Measurements from ENCODE around the gene RNF152. TPM values are rescaled to one million over a fixed set of nuclear protein-coding genes. Genes with fewer than 3 reads are reported as not detected.

RNF152 gene
- total and polyA plus RNA-seq, 12 donors: 1.5 to 31.1 (median 11.2) TPM

DNA sequence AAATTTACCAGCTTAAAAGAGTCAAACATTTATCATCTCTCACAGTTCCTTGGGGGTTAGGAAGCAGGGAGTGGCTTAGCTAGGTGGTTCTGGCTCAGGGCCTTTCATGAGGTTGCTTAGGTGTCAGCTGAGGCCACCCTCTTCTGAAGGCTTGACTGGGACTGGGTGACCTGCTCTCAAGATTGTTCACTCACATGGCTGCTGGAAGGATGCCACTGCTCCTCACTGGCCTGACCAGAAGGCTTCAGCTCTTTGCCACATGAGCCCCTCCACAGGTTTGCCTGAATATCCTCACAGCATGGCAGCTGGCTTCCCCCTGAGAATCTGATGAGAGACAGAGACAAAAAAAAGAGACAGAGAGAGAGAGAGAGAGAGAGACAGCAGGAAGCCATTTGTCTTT lies 17.3 kb upstream of the RNF152 start:
- H3K4me3 ChIP-seq: no peak overlapping the region
- DNase-seq: no peak
- no peaks in the 10 kb centered on the region for H3K27me3 ChIP-seq
- intact Hi-C loops (cut with DNase I): no loop called here
- TF ChIP-seq POLR2A (IDR thresholded peaks at IDR 0.05): no peak
- TF ChIP-seq, protein P1, sequence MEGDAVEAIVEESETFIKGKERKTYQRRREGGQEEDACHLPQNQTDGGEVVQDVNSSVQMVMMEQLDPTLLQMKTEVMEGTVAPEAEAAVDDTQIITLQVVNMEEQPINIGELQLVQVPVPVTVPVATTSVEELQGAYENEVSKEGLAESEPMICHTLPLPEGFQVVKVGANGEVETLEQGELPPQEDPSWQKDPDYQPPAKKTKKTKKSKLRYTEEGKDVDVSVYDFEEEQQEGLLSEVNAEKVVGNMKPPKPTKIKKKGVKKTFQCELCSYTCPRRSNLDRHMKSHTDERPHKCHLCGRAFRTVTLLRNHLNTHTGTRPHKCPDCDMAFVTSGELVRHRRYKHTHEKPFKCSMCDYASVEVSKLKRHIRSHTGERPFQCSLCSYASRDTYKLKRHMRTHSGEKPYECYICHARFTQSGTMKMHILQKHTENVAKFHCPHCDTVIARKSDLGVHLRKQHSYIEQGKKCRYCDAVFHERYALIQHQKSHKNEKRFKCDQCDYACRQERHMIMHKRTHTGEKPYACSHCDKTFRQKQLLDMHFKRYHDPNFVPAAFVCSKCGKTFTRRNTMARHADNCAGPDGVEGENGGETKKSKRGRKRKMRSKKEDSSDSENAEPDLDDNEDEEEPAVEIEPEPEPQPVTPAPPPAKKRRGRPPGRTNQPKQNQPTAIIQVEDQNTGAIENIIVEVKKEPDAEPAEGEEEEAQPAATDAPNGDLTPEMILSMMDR (IDR thresholded peaks at IDR 0.05): no peak
- H3K4me1 ChIP-seq (replicated peaks in 1 of 2): no peaks in the 10 kb centered on the region
- no peak overlapping the region for H3K27ac ChIP-seq
- no peaks in the 10 kb centered on the region for H3K36me3 ChIP-seq (replicated peaks in 1 of 2)
- no peaks in the 10 kb centered on the region for H3K9me3 ChIP-seq (replicated peaks in 1 of 3)

DNA sequence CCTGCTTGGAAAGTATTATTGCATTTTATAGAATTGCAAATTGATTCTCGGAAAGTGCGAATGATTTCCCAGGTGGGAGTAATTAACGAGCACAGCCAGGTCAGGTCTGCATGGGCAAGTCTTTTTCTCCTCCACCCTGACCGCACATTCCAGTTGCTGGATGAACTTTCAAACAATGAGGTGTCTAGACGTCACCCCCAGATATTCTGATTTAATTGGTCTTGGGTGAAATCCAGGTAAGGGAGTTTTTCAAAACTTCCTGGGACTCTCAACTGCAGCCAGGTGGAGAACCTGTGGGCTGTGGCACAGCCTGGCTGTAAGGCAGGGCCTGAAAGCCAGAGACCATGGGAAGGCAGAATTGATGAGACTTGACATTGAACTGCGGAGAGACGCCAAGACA lies 15.9 kb upstream of the RNF152 start:
- no peaks in the 10 kb centered on the region for H3K4me1 ChIP-seq (replicated peaks in 1 of 2)
- H3K4me3 ChIP-seq: no peak overlapping the region
- TF ChIP-seq, protein P1 (IDR thresholded peaks at IDR 0.05): no peak
- TF ChIP-seq POLR2A (IDR thresholded peaks at IDR 0.05): no peak
- H3K27me3 ChIP-seq: no peaks in the 10 kb centered on the region
- DNase-seq: no peak
- intact Hi-C loops (cut with DNase I): loop anchor here (10.0 kb wide), 3 partner anchors 216 to 354 kb away; no protein-coding TSS in a partner anchor
- 67 to 90% (median 85%) methylated on average over 7 of the region's 7 CpGs for WGBS, 4 donors
- H3K9me3 ChIP-seq (replicated peaks in 1 of 3): no peaks in the 10 kb centered on the region
- H3K36me3 ChIP-seq (replicated peaks in 1 of 2): no peaks in the 10 kb centered on the region
- H3K27ac ChIP-seq: no peak overlapping the region

DNA sequence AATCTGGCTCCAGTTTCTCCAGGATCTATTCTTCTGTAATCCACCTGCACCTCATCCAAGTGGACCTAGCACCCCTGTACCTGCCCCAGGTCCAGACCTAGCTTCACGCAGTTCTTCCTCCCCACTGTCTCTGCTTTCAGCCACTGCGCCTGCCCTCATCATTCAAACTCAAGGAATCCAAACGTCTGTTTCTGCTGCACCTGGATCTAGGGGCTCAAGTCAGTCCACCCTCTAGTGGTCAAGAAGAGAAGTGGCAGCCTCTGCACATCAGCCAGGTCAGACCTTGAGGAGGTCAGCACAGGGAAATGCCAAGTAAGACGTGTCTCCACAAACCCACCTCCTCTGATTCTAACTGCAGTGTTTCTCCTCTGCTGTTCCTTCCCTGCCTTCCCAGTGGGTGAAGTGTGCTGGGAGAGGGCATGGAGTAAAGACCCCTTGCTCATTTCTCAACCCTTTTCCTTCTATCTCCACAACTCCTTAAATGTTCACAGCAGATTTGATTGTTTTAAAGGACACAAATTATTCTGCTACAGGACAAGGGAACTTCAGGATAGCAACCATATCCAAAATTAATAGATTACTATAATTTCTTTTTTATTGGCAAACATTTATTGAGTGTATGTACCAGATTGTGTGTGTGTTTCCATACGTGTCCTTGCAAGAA lies 8.6 kb upstream of the RNF152 start:
- Histone ChIP-seq H3K4me3 (no peak overlapping the region), H3K9me3 (replicated peaks in 1 of 3) (no peaks in the 10 kb centered on the region), H3K27me3 (no peaks in the 10 kb centered on the region), H3K36me3 (replicated peaks in 1 of 2) (no peaks in the 10 kb centered on the region), H3K27ac (no peak overlapping the region), H3K4me1 (replicated peaks in 1 of 2) (no peaks in the 10 kb centered on the region)
- peak; percentile 35 to 74 (median 55) for DNase-seq
- intact Hi-C loops (cut with DNase I): loop anchor here (2.0 to 10.0 kb wide), 4 partner anchors 223 to 347 kb away; no protein-coding TSS in a partner anchor
- WGBS, 4 donors: 20 to 32% (median 28%) methylated on average over 5 of the region's 5 CpGs
- no peak for TF ChIP-seq POLR2A (IDR thresholded peaks at IDR 0.05)
- TF ChIP-seq, protein P1 (IDR thresholded peaks at IDR 0.05): peak; percentile 84 to 93 (median 87)

DNA sequence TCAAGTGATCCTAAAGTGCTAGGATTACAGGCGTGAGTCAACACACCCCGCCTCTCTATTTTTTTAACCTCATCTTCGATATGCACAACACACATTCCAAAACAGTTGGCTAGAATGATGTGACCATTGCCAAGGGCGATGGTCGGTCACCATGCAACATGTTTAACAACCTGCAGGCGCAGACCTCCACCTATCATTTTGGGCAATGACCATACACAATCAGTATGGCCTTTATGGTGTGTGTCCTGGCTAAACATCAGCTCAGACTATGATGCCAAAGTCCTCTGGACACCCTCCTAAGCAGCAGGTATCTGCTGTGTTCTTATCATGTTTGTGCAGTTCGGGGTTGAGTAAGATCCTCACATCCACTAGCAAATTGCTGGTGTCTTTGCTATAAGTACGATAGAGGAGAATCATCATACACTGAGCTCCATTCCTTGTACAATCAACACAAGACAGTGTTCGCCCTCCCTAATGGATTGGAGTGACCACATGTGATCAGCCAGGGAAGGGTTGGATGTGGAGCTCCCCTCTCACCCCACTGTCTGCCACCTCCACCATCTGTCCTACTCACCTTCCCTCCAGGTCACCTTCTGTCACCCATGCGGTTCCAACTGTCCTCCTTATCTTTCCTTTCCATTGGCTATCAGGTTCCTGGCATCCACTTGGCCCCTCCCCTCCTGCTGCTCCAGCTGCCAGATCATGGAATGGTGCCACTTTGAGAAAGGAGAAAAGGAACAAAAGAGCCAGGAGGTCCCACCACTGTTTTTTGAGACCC lies 7.9 kb upstream of the RNF152 start:
- 72 to 85% (median 84%) methylated on average over 10 of the region's 10 CpGs for WGBS, 4 donors
- H3K36me3 ChIP-seq (replicated peaks in 1 of 2): no peaks in the 10 kb centered on the region
- no peaks in the 10 kb centered on the region for H3K9me3 ChIP-seq (replicated peaks in 1 of 3)
- DNase-seq: no peak
- TF ChIP-seq, protein P1 (IDR thresholded peaks at IDR 0.05): no peak
- TF ChIP-seq POLR2A (IDR thresholded peaks at IDR 0.05): no peak
- H3K27ac ChIP-seq: no peak overlapping the region
- intact Hi-C loops (cut with DNase I): loop anchor here (2.0 to 10.0 kb wide), 4 partner anchors 224 to 346 kb away; no protein-coding TSS in a partner anchor
- H3K27me3 ChIP-seq: no peaks in the 10 kb centered on the region
- no peaks in the 10 kb centered on the region for H3K4me1 ChIP-seq (replicated peaks in 1 of 2)
- H3K4me3 ChIP-seq: no peak overlapping the region

Data from adrenal gland (tissue), 12 donors.